PC-9 (cell line): ENCODE data around the gene HEATR5A.

Source experiments
- EZH2 ChIP-seq: fragments of 200-600 bp; sonication (generic); IDR thresholded peaks from 2 replicates; pipeline ENCODE4 v1.8.0; 2017; ENCODE audit warnings: antibody characterized with exemption, low read depth
- TF ChIP-seq, protein P1 (sequence below): fragments of 200-600 bp; sonication (generic); conservative IDR thresholded peaks from 2 replicates; pipeline ENCODE4 v1.6.1; 2017; ENCODE audit warnings: mixed run types, antibody characterized with exemption, mild to moderate bottlenecking, moderate library complexity

DNA sequence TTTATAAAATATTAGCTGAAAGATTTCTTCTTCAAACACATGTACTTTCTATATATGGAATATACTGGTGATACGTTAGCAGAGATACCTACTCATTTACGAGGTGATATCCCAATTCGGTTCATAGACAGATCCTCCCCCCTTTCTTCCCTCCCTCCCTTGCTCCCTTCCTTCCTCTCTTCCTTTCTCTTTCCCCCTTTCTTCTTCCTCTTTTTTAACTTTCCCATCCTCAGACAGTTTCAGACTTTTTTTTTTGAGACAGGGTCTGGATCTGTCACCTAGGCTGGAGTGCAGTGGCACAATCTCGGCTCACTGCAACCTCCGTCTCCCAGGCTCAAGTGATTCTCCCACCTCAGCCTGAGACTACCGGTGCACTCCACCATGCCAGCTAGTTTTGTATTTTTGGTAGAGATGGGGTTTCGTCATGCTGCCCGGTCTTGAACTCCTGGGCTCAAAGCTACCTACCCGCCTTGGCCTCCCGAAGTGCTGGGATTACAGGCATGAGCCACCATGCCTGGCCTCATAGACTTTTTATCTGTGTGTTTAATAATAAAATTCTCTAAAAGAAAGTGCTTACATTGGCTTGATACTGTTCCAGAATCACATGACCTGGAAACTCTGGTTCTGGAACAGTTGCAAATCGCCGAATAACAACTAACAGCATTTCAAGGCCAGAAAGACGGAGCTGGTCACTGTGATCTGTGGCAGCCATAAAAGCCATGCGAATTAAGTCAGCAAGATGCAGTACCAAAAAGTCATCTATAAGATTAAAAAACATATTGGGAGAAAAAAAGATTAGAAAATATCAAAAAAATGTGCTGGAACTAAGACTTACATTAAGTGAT, 99.2 kb downstream of the HEATR5A start:
- TF ChIP-seq EZH2: no peak
- TF ChIP-seq, protein P1, sequence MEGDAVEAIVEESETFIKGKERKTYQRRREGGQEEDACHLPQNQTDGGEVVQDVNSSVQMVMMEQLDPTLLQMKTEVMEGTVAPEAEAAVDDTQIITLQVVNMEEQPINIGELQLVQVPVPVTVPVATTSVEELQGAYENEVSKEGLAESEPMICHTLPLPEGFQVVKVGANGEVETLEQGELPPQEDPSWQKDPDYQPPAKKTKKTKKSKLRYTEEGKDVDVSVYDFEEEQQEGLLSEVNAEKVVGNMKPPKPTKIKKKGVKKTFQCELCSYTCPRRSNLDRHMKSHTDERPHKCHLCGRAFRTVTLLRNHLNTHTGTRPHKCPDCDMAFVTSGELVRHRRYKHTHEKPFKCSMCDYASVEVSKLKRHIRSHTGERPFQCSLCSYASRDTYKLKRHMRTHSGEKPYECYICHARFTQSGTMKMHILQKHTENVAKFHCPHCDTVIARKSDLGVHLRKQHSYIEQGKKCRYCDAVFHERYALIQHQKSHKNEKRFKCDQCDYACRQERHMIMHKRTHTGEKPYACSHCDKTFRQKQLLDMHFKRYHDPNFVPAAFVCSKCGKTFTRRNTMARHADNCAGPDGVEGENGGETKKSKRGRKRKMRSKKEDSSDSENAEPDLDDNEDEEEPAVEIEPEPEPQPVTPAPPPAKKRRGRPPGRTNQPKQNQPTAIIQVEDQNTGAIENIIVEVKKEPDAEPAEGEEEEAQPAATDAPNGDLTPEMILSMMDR: no peak
